ENCODE data around the gene TSPAN3. TPM values are rescaled to one million over a fixed set of nuclear protein-coding genes. Genes with fewer than 3 reads are reported as not detected.
A peak's percentile ranks its signal among the peaks of the same experiment; 100 is the strongest.

Gene TSPAN3
- total RNA-seq, 1 donor from 2014 or later: 80.3 TPM

- Histone ChIP-seq H3K9me3 (no peaks in the 10 kb centered on the region), H3K4me1 (peaks cover 24% of the 10 kb centered on the region), H3K27me3 (no peaks in the 10 kb centered on the region), H3K36me3 (no peaks in the 10 kb centered on the region), H3K4me3 (no peak overlapping the region), H3K27ac (no peak overlapping the region)
- intact Hi-C loops (cut with DNase I): loop anchor here (10.0 kb wide), 1 partner anchor 1344 kb away; a partner anchor contains a TSS
- TF ChIP-seq POLR2A (IDR thresholded peaks at IDR 0.05): no peak
- TF ChIP-seq CTCF (IDR thresholded peaks at IDR 0.05): no peak
- TF ChIP-seq POLR2AphosphoS5 (IDR thresholded peaks at IDR 0.05; ENCODE audit: insufficient read depth in 1 of 2, low read depth in 1 of 2): no peak
- DNase-seq (ENCODE audit: extremely low spot score in 2 of 2): no peak
Observed at GRCh38 chr15:77068633-77069032, 2.3 kb downstream of the TSPAN3 start.

- H3K27me3 ChIP-seq: no peaks in the 10 kb centered on the region
- no peaks in the 10 kb centered on the region for H3K9me3 ChIP-seq
- no peak for DNase-seq (ENCODE audit: extremely low spot score in 2 of 2)
- TF ChIP-seq POLR2AphosphoS5 (IDR thresholded peaks at IDR 0.05; ENCODE audit: insufficient read depth in 1 of 2, low read depth in 1 of 2) (no peak), POLR2A (IDR thresholded peaks at IDR 0.05) (no peak), CTCF (IDR thresholded peaks at IDR 0.05) (no peak)
- intact Hi-C loops (cut with DNase I): loop anchor here (10.0 kb wide), 1 partner anchor 1343 kb away; a partner anchor contains a TSS
- H3K4me3 ChIP-seq: no peak overlapping the region
- no peak overlapping the region for H3K27ac ChIP-seq
- H3K36me3 ChIP-seq: no peaks in the 10 kb centered on the region
- peaks cover 24% of the 10 kb centered on the region for H3K4me1 ChIP-seq
Observed at GRCh38 chr15:77067691-77068367, 3.1 kb downstream of the TSPAN3 start.

GRCh38 chr15:77066971-77067690 is 3.8 kb downstream of the TSPAN3 start:
- no peaks in the 10 kb centered on the region for H3K27me3 ChIP-seq
- H3K4me3 ChIP-seq: no peak overlapping the region
- intact Hi-C loops (cut with DNase I): loop anchor here (10.0 kb wide), 1 partner anchor 1342 kb away; a partner anchor contains a TSS
- TF ChIP-seq POLR2AphosphoS5 (IDR thresholded peaks at IDR 0.05; ENCODE audit: insufficient read depth in 1 of 2, low read depth in 1 of 2) (peak in 1 of 2 donors; percentile 26), POLR2A (IDR thresholded peaks at IDR 0.05) (no peak), CTCF (IDR thresholded peaks at IDR 0.05) (no peak)
- no peaks in the 10 kb centered on the region for H3K36me3 ChIP-seq
- H3K27ac ChIP-seq: no peak overlapping the region
- no peaks in the 10 kb centered on the region for H3K9me3 ChIP-seq
- DNase-seq (ENCODE audit: extremely low spot score in 2 of 2): no peak
- H3K4me1 ChIP-seq: peaks cover 24% of the 10 kb centered on the region

- Histone ChIP-seq H3K27ac (no peak overlapping the region), H3K27me3 (no peaks in the 10 kb centered on the region), H3K4me1 (peaks cover 42% of the 10 kb centered on the region), H3K9me3 (no peaks in the 10 kb centered on the region), H3K36me3 (no peaks in the 10 kb centered on the region), H3K4me3 (no peak overlapping the region)
- DNase-seq (ENCODE audit: extremely low spot score in 2 of 2): no peak
- TF ChIP-seq CTCF (IDR thresholded peaks at IDR 0.05) (no peak), POLR2A (IDR thresholded peaks at IDR 0.05) (no peak), POLR2AphosphoS5 (IDR thresholded peaks at IDR 0.05; ENCODE audit: insufficient read depth in 1 of 2, low read depth in 1 of 2) (no peak)
- intact Hi-C loops (cut with DNase I): loop anchor here (10.0 kb wide), 1 partner anchor 1340 kb away; a partner anchor contains a TSS
Observed at GRCh38 chr15:77064539-77065308, 6.2 kb downstream of the TSPAN3 start.

Measured in vagina (tissue), 2 donors.